ENCODE measurements around the gene PRR14L.

GRCh38 chr22:31754813-31755212, 4.9 kb upstream of the PRR14L start:
- no peak for TF ChIP-seq CTCF (IDR thresholded peaks at IDR 0.05 in 8 of 11, conservative IDR thresholded peaks at IDR 0.05 in 3 of 11)
- no peak for TF ChIP-seq POLR2A (IDR thresholded peaks at IDR 0.05)
